EH (cell line): ENCODE results near the gene EMD.
A peak's percentile ranks its signal among the peaks of the same experiment; 100 is the strongest.
"Not testable (repeated sequence)": the region's sequence is repeated elsewhere in the genome, so short reads cannot be mapped to it uniquely, and the experiment has no call there.

Source experiments
- DNase-seq: peaks from one replicate; pipeline ENCODE4 v3.0.0-alpha.2; 2015; ENCODE audit warnings: low read depth

EMD gene

GRCh38 chrX:154371017-154371788, 7.9 kb upstream of the EMD start:
- peak; percentile 93 for DNase-seq

GRCh38 chrX:154371789-154372300, 7.2 kb upstream of the EMD start:
- DNase-seq = no peak

GRCh38 chrX:154372612-154373022, 6.5 kb upstream of the EMD start:
- DNase-seq = peak; percentile 84

- DNase-seq = peak; percentile 94
Observed at GRCh38 chrX:154373340-154374306, 5.5 kb upstream of the EMD start.

GRCh38 chrX:154374313-154375155, 4.6 kb upstream of the EMD start, which contains the start of gene FLNA:
Gene FLNA, minus strand, starts transcription at chrX:154374634. Its CDS starts 3,389 bp downstream, at chrX:154371245.
- peak; percentile 79 for DNase-seq

- no peak for DNase-seq
Observed at GRCh38 chrX:154375156-154375504, 4.0 kb upstream of the EMD start.

- peak; percentile 43 for DNase-seq
Observed at GRCh38 chrX:154376774-154377173, 2.3 kb upstream of the EMD start.

GRCh38 chrX:154378059-154378798, 866 bp upstream of the EMD start:
- DNase-seq = peak; percentile 69

- no peak for DNase-seq
Observed at GRCh38 chrX:154379569-154379951, 465 bp downstream of the EMD start.

GRCh38 chrX:154380153-154380552, 1.1 kb downstream of the EMD start:
- no peak for DNase-seq

- no peak for DNase-seq
Observed at GRCh38 chrX:154380787-154381186, 1.7 kb downstream of the EMD start.

- DNase-seq = no peak
Observed at GRCh38 chrX:154381271-154381670, 2.2 kb downstream of the EMD start.

GRCh38 chrX:154382483-154383069, 3.5 kb downstream of the EMD start:
- DNase-seq = no peak

GRCh38 chrX:154383359-154384283, 4.5 kb downstream of the EMD start:
- DNase-seq = no peak

GRCh38 chrX:154384284-154384892, 5.3 kb downstream of the EMD start:
- peak; percentile 49 for DNase-seq

GRCh38 chrX:154388094-154388493, 9.0 kb downstream of the EMD start:
- not testable (repeated sequence) for DNase-seq

GRCh38 chrX:154388649-154389048, 9.6 kb downstream of the EMD start:
- DNase-seq = not testable (repeated sequence)

- DNase-seq = not testable (repeated sequence)
Observed at GRCh38 chrX:154389812-154390747, 11.0 kb downstream of the EMD start.
